Uterus (tissue), 4 donors: Measurements from ENCODE around the gene PERM1. TPM values are rescaled to one million over a fixed set of nuclear protein-coding genes. Genes with fewer than 3 reads are reported as not detected.

Experiments
- DNase-seq, 2 donors: peaks; one replicate each; pipeline ENCODE4 v3.0.0-alpha.2; 2019 to 2020
- H3K27ac ChIP-seq, 2 donors: fragments of 200-600 bp; sonication (generic); 1 replicate in 1 of 2; 2 replicates in 1 of 2; pipeline ENCODE4 v1.5.1; 2016 to 2018
- H3K27me3 ChIP-seq, 2 donors: fragments of 200-600 bp; sonication (generic); one replicate each; pipeline ENCODE4 v1.5.1; 2018 to 2019; ENCODE audit warnings: control low read depth in 1 of 2
- H3K36me3 ChIP-seq, 2 donors: fragments of 200-600 bp; sonication (generic); one replicate each; pipeline ENCODE4 v1.5.1; 2019; ENCODE audit warnings: control low read depth in 1 of 2
- H3K4me1 ChIP-seq, 2 donors: fragments of 200-600 bp; sonication (generic); one replicate each; pipeline ENCODE4 v1.5.1; 2018 to 2019; ENCODE audit warnings: control low read depth in 1 of 2
- H3K4me3 ChIP-seq, 2 donors: fragments of 200-600 bp; sonication (generic); 1 replicate in 1 of 2; 2 replicates in 1 of 2; pipeline ENCODE4 v1.5.1; 2018 to 2019; ENCODE audit warnings: mild to moderate bottlenecking in 1 of 2
- H3K9me3 ChIP-seq, 2 donors: fragments of 200-600 bp; sonication (generic); one replicate each; pipeline ENCODE4 v1.5.1; 2019; ENCODE audit warnings: control low read depth in 1 of 2
- CTCF ChIP-seq, 4 experiments: fragments of 200-600 bp in 2 of 4; fragments of 450-650 bp in 2 of 4; sonication (generic) in 2 of 4; IDR thresholded peaks; one replicate each; pipeline ENCODE4 v1.5.1; 2016 to 2019; ENCODE audit warnings: antibody characterized with exemption in 4 of 4, mild to moderate bottlenecking in 2 of 4, moderate library complexity in 1 of 4
- POLR2A ChIP-seq, 2 donors: fragments of 450-650 bp; IDR thresholded peaks; one replicate each; pipeline ENCODE4 v1.6.1; 2016; ENCODE audit warnings: antibody characterized with exemption in 2 of 2, mild to moderate bottlenecking in 1 of 2, moderate library complexity in 1 of 2
- intact Hi-C: fragments of 100-400 bp; cut with DNase I; formaldehyde crosslinking; loops from one replicate; pipeline ENCODE4 v1.15.1; 2023; ENCODE audit warnings: low total_unique reads
- total RNA-seq, 4 donors: library from RNA; depleted of rRNA in 3 of 4; stranded (reverse); fragments of >200 nt in 3 of 4; gene quantifications; one replicate each; pipeline versions ENCODE4 v1.1.0 to v1.2.4, GENCODE V29; 2014 to 2023
- donor health status: DM: yes; HTN: yes; CAD: no.

PERM1 gene
- total RNA-seq, 4 donors from 2014 or later = 2.3 TPM; not detected in 3

- H3K4me3 ChIP-seq = no peak overlapping the region
- TF ChIP-seq CTCF (IDR thresholded peaks at IDR 0.05) (no peak), POLR2A (IDR thresholded peaks at IDR 0.05) (no peak)
Measured at GRCh38 chr1:955474-955873, 26.4 kb downstream of the PERM1 start.

GRCh38 chr1:954927-955326 is 27.0 kb downstream of the PERM1 start:
- H3K4me1 ChIP-seq = peaks cover 8 to 13% of the 10 kb centered on the region in 2 donors
- no peak for DNase-seq
- H3K27ac ChIP-seq = no peak overlapping the region
- intact Hi-C loops = no loop called here
- TF ChIP-seq CTCF (IDR thresholded peaks at IDR 0.05) = no peak
- no peak for TF ChIP-seq POLR2A (IDR thresholded peaks at IDR 0.05)
- no peak overlapping the region for H3K4me3 ChIP-seq
- no peaks in the 10 kb centered on the region for H3K9me3 ChIP-seq
- H3K36me3 ChIP-seq = no peaks in the 10 kb centered on the region
- no peaks in the 10 kb centered on the region for H3K27me3 ChIP-seq

More at GRCh38 chr1:955474-955873, 26.4 kb downstream of the PERM1 start:
- DNase-seq = no peak
- H3K9me3 ChIP-seq = no peaks in the 10 kb centered on the region
- intact Hi-C loops = no loop called here
- H3K36me3 ChIP-seq = no peaks in the 10 kb centered on the region
- H3K4me1 ChIP-seq = peaks cover 8 to 13% of the 10 kb centered on the region in 2 donors
- no peak overlapping the region for H3K27ac ChIP-seq
- no peaks in the 10 kb centered on the region for H3K27me3 ChIP-seq

GRCh38 chr1:953524-954320 is 28.2 kb downstream of the PERM1 start:
- H3K27me3 ChIP-seq = no peaks in the 10 kb centered on the region
- intact Hi-C loops = no loop called here
- no peak overlapping the region for H3K4me3 ChIP-seq
- DNase-seq = no peak
- H3K36me3 ChIP-seq = no peaks in the 10 kb centered on the region
- no peak overlapping the region for H3K27ac ChIP-seq
- no peaks in the 10 kb centered on the region for H3K9me3 ChIP-seq
- TF ChIP-seq CTCF (IDR thresholded peaks at IDR 0.05) = no peak
- TF ChIP-seq POLR2A (IDR thresholded peaks at IDR 0.05) = no peak
- peaks cover 8% of the 10 kb centered on the region in 2 donors for H3K4me1 ChIP-seq

- Histone ChIP-seq H3K36me3 (no peaks in the 10 kb centered on the region), H3K4me1 (peaks cover under 1 to 3% of the 10 kb centered on the region in 2 donors), H3K27me3 (no peaks in the 10 kb centered on the region), H3K27ac (no peak overlapping the region), H3K9me3 (no peaks in the 10 kb centered on the region), H3K4me3 (no peak overlapping the region)
- DNase-seq = no peak
- no peak for TF ChIP-seq POLR2A (IDR thresholded peaks at IDR 0.05)
- TF ChIP-seq CTCF (IDR thresholded peaks at IDR 0.05) = no peak
- intact Hi-C loops = no loop called here
Measured at GRCh38 chr1:952603-953002, 29.3 kb downstream of the PERM1 start.

- Histone ChIP-seq H3K4me1 (no peaks in the 10 kb centered on the region), H3K4me3 (no peak overlapping the region), H3K9me3 (no peaks in the 10 kb centered on the region), H3K36me3 (no peaks in the 10 kb centered on the region), H3K27me3 (no peaks in the 10 kb centered on the region), H3K27ac (no peak overlapping the region)
- DNase-seq = no peak
- TF ChIP-seq POLR2A (IDR thresholded peaks at IDR 0.05) = no peak
- intact Hi-C loops = no loop called here
Measured at GRCh38 chr1:952201-952600, 29.7 kb downstream of the PERM1 start.
